Left hindlimb (tissue), 1 donor: ENCODE data around the gene EXD3.
A peak's percentile ranks its signal among the peaks of the same experiment; 100 is the strongest.

ENCODE experiments used
- DNase-seq: peaks from one replicate; pipeline ENCODE4 v3.0.0-alpha.2; 2018

Gene EXD3

GRCh38 chr9:137375321-137376058 is 47.5 kb downstream of the EXD3 start:
- peak; percentile 2 for DNase-seq

- peak; percentile 23 for DNase-seq
Measured at GRCh38 chr9:137374131-137374845, 48.7 kb downstream of the EXD3 start.

GRCh38 chr9:137373611-137373980 is 49.4 kb downstream of the EXD3 start:
- DNase-seq: peak; percentile 15

GRCh38 chr9:137372693-137373610 is 50.0 kb downstream of the EXD3 start:
- peak; percentile 35 for DNase-seq

GRCh38 chr9:137371946-137372651 is 50.9 kb downstream of the EXD3 start:
- peak; percentile 22 for DNase-seq

GRCh38 chr9:137371521-137371941 is 51.4 kb downstream of the EXD3 start:
- peak; percentile 17 for DNase-seq

GRCh38 chr9:137370865-137371520 is 52.0 kb downstream of the EXD3 start:
- peak; percentile 31 for DNase-seq

GRCh38 chr9:137369911-137370764 is 52.8 kb downstream of the EXD3 start:
- DNase-seq: peak; percentile 29

GRCh38 chr9:137369061-137369787 is 53.7 kb downstream of the EXD3 start:
- peak; percentile 26 for DNase-seq

- DNase-seq: peak; percentile 73
Measured at GRCh38 chr9:137368431-137369035, 54.4 kb downstream of the EXD3 start.

- DNase-seq: no peak
Measured at GRCh38 chr9:137367506-137368430, 55.2 kb downstream of the EXD3 start.

- DNase-seq: no peak
Measured at GRCh38 chr9:137366891-137367381, 56.0 kb downstream of the EXD3 start.

GRCh38 chr9:137366445-137366810 is 56.5 kb downstream of the EXD3 start:
- no peak for DNase-seq

GRCh38 chr9:137365552-137366444 is 57.2 kb downstream of the EXD3 start:
- DNase-seq: no peak

GRCh38 chr9:137365056-137365455 is 57.9 kb downstream of the EXD3 start:
- DNase-seq: no peak

GRCh38 chr9:137359850-137360249 is 63.1 kb downstream of the EXD3 start:
- DNase-seq: no peak

GRCh38 chr9:137358126-137358525 is 64.8 kb downstream of the EXD3 start:
- no peak for DNase-seq

- no peak for DNase-seq
Measured at GRCh38 chr9:137357166-137357565, 65.8 kb downstream of the EXD3 start.
